Measurements from ENCODE around the gene SHISAL2A. TPM values are rescaled to one million over a fixed set of nuclear protein-coding genes. Genes with fewer than 3 reads are reported as not detected.

SHISAL2A gene
- total and polyA plus RNA-seq, 7 donors = 8.1 TPM; not detected in 6

GRCh38 chr1:52654063-52654462 lies 21.1 kb downstream of the SHISAL2A start:
- TF ChIP-seq EP300 (IDR thresholded peaks at IDR 0.05) = no peak
- no peak for TF ChIP-seq POLR2A (IDR thresholded peaks at IDR 0.05)
- TF ChIP-seq POLR2AphosphoS5 (IDR thresholded peaks at IDR 0.05) = no peak
- TF ChIP-seq CTCF (IDR thresholded peaks at IDR 0.05) = no peak
- Histone ChIP-seq H3K4me1 (no peaks in the 10 kb centered on the region), H3K27ac (no peak overlapping the region), H3K9me3 (no peaks in the 10 kb centered on the region), H3K4me3 (no peak overlapping the region), H3K36me3 (no peaks in the 10 kb centered on the region), H3K27me3 (no peaks in the 10 kb centered on the region)
- intact Hi-C loops (cut with DNase I) = no loop called here
- no peak for DNase-seq

- Histone ChIP-seq H3K9me3 (no peaks in the 10 kb centered on the region), H3K27me3 (no peaks in the 10 kb centered on the region), H3K36me3 (no peaks in the 10 kb centered on the region), H3K4me1 (no peaks in the 10 kb centered on the region), H3K27ac (no peak overlapping the region), H3K4me3 (no peak overlapping the region)
- 92 to 97% methylated on average over 3 of the region's 3 CpGs for WGBS, 2 donors
- DNase-seq = no peak
- TF ChIP-seq EP300 (IDR thresholded peaks at IDR 0.05) (no peak), POLR2A (IDR thresholded peaks at IDR 0.05) (no peak), CTCF (IDR thresholded peaks at IDR 0.05) (no peak), POLR2AphosphoS5 (IDR thresholded peaks at IDR 0.05) (no peak)
- intact Hi-C loops (cut with DNase I) = no loop called here
Observed at GRCh38 chr1:52657702-52658101, 24.7 kb downstream of the SHISAL2A start.

- H3K4me3 ChIP-seq = no peak overlapping the region
- no peaks in the 10 kb centered on the region for H3K9me3 ChIP-seq
- intact Hi-C loops (cut with DNase I) = no loop called here
- DNase-seq = no peak
- no peaks in the 10 kb centered on the region for H3K36me3 ChIP-seq
- WGBS, 2 donors = 88 to 90% methylated on average over 1 of the region's 1 CpG
- H3K27me3 ChIP-seq = peaks cover 0 to 3% (median 0%) of the 10 kb centered on the region in 3 donors
- TF ChIP-seq POLR2A (IDR thresholded peaks at IDR 0.05) (no peak), EP300 (IDR thresholded peaks at IDR 0.05) (no peak), CTCF (IDR thresholded peaks at IDR 0.05) (no peak), POLR2AphosphoS5 (IDR thresholded peaks at IDR 0.05) (no peak)
- H3K27ac ChIP-seq = no peak overlapping the region
- no peaks in the 10 kb centered on the region for H3K4me1 ChIP-seq
Observed at GRCh38 chr1:52658795-52659194, 25.8 kb downstream of the SHISAL2A start.

- Histone ChIP-seq H3K27ac (no peak overlapping the region), H3K4me1 (no peaks in the 10 kb centered on the region), H3K4me3 (no peak overlapping the region), H3K36me3 (no peaks in the 10 kb centered on the region), H3K9me3 (no peaks in the 10 kb centered on the region), H3K27me3 (peaks cover 0 to 3% (median 0%) of the 10 kb centered on the region in 3 donors)
- WGBS, 2 donors = 92 to 94% methylated on average over 3 of the region's 3 CpGs
- no peak for DNase-seq
- intact Hi-C loops (cut with DNase I) = no loop called here
- TF ChIP-seq EP300 (IDR thresholded peaks at IDR 0.05) = no peak
- no peak for TF ChIP-seq CTCF (IDR thresholded peaks at IDR 0.05)
- no peak for TF ChIP-seq POLR2AphosphoS5 (IDR thresholded peaks at IDR 0.05)
- no peak for TF ChIP-seq POLR2A (IDR thresholded peaks at IDR 0.05)
Observed at GRCh38 chr1:52659356-52659755, 26.4 kb downstream of the SHISAL2A start.

GRCh38 chr1:52659851-52660596 lies 27.1 kb downstream of the SHISAL2A start:
- Histone ChIP-seq H3K27ac (no peak overlapping the region), H3K9me3 (no peaks in the 10 kb centered on the region), H3K27me3 (peaks cover 0 to 3% (median 0%) of the 10 kb centered on the region in 3 donors), H3K36me3 (no peaks in the 10 kb centered on the region), H3K4me1 (no peaks in the 10 kb centered on the region), H3K4me3 (no peak overlapping the region)
- intact Hi-C loops (cut with DNase I) = no loop called here
- no peak for TF ChIP-seq POLR2AphosphoS5 (IDR thresholded peaks at IDR 0.05)
- WGBS, 2 donors = 82 to 83% methylated on average over 13 of the region's 13 CpGs
- no peak for DNase-seq
